GM12875 (cell line): Measurements from ENCODE around the gene TRIM24.

Experiments
- H3K4me3 ChIP-seq: one replicate; pipeline ENCODE4 v1.5.1; 2011; ENCODE audit warnings: low read depth, low read length, control low read depth
- CTCF ChIP-seq: IDR thresholded peaks from 2 replicates; pipeline ENCODE4 v1.5.1; 2011; ENCODE audit warnings: low read depth, mild to moderate bottlenecking, control low read depth, inconsistent platforms, low read length, moderate library complexity, borderline replicate concordance; ENCODE audit not compliant: insufficient read depth

TRIM24 gene

DNA sequence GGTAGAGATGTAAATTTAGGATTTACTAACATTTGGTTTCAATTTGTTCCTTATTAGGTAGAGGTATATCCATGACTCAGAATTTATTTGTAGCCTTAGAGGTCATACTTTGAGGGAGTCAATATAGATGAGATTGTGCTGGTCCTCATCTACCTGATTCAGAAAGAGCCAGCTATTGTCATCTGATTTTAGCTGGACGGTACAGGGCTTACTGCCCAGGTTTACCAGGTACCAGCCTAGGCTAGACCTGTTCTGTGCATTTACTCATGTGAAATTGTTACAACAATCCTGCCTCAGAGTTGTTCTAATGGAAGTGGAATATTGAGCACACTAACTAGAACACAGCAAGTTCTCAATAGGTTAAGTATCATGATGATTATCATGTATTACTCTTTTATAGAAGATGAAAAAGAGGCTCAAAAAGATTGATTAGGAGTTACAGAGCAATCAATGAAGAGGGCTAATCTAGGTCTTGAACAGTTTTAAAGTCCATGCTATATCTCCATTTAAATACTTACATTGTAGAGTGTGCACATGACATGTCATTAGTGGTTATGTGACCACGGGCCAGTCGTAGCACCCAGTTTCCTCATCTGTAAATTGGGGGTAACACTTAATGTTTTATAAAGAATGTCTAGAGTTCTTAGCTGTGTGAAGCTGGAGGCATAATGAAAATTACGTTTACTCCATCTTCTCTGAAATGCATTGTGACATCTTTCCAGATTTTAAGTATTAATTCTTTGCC lies 42.1 kb downstream of the TRIM24 start:
- no peak for TF ChIP-seq CTCF
- no peak overlapping the region for H3K4me3 ChIP-seq

DNA sequence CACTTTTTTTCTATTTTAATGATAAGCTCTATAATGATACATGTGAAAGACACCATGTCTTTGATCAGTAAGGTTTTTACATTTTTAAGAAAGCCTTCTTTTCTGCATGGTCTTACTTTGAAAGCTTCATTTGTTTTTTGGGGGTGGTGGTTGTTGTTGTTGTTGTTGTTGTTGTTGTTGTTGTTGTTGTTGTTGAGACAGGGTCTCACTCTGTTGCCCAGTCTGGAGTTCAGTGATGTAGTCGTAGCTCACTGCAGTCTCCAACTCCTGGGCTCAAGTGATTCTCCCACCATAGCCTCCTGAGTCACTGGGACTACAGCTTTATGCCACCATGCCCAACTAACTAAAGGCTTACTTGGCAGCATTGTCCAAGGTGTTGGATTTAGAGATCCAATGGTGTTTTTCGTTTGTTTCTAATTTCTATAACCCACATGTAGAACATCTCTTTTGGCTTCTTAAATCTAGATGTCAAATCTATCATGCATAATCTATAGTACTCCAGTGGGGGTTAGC lies 45.4 kb downstream of the TRIM24 start:
- H3K4me3 ChIP-seq: no peak overlapping the region
- TF ChIP-seq CTCF: no peak

DNA sequence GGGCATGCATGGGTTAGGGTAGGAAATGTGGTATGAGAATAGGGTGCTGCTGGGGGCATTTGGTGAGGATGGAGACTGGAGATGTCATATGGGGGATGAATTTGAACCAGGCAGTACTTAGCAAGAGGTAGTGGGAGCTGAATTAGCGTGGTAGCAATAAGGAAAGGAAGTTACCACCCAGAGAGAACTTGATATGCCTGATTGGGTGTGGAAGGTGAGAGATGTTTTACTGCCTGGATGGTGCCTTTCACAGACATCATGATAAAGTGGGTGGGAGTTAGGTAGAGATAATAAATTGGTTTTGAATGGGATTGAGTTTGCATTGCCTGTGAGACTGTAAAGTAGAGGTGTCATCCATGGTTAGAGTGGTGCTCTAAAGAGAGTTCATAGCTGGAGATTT lies 46.7 kb downstream of the TRIM24 start:
- no peak overlapping the region for H3K4me3 ChIP-seq
- no peak for TF ChIP-seq CTCF

- H3K4me3 ChIP-seq: no peak overlapping the region
- TF ChIP-seq CTCF: no peak
These were observed 49.9 kb downstream of the TRIM24 start for GRCh38 chr7:138510003-138510402.

GRCh38 chr7:138512092-138512858 lies 52.2 kb downstream of the TRIM24 start:
- H3K4me3 ChIP-seq: no peak overlapping the region
- TF ChIP-seq CTCF: no peak

DNA sequence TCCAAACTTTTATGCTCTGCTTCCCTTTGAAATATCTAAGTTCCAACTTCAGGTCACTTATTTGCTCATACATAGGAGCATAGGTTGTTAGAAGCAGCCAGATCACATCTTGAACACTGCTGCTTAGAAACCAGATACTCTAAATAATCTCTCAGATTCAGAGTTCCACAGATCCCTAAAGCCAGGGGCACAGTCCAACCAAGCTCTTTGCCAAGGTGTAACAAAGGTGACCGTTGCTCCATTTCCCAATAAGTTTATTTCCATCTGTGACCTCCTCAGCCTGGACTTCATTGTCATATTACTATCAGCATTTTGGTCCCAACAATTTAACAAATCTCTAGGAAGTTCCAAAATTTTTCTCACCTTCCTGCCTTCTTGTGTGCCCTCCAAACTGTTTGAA lies 52.8 kb downstream of the TRIM24 start:
- H3K4me3 ChIP-seq: no peak overlapping the region
- no peak for TF ChIP-seq CTCF
